HTR-8/SVneo (cell line): Measurements from ENCODE around the gene GCH1.

Source experiments
- DNase-seq: peaks from one replicate; pipeline ENCODE4 v3.0.0; 2011; ENCODE audit warnings: low spot score, mixed read lengths; ENCODE audit not compliant: insufficient read length
- FAIRE-seq: peaks from 2 replicates; lab custom pipeline; 2011; peaks lifted over from hg19 to GRCh38; lab: Jason Lieb, UNC

Gene GCH1

DNA sequence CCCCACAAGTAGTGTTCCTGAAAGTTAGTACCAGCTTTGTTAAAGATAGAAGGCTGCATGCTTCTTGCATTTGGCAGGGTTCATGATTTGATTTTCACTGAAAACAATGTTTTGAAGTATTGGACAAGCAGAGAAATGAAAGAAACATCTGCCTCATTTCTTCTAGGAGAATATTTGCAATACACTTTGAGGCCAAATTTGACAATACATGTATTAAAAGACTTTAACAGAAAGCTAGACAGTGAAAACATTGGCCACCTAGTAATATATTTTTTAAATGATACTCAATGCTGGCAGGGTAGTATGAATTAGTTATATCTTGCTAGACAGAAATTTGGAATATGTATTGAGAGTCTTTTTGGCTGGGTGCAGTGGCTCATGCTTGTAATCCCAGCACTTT is 68.5 kb downstream of the GCH1 start:
- FAIRE-seq: no peak
- no peak for DNase-seq

DNA sequence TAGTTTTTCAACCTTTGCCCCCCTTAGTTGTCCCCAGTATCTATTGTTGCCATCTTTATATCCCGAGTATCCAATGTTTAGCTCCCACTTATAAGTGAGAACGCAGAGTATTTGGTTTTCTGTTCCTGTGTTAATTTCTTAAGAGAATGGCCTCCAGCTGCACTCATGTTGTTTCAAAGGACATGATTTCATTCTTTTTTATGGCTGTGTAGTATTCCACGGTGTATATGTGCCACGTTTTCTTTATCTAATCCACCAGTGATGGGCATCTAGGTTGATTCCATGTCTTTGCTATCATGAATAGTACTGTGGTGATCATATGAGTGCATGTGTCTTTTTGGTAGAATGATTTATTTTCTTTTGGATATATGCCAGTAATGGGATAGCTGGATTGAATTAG is 72.0 kb downstream of the GCH1 start:
- DNase-seq (no peak), FAIRE-seq (no peak)

DNA sequence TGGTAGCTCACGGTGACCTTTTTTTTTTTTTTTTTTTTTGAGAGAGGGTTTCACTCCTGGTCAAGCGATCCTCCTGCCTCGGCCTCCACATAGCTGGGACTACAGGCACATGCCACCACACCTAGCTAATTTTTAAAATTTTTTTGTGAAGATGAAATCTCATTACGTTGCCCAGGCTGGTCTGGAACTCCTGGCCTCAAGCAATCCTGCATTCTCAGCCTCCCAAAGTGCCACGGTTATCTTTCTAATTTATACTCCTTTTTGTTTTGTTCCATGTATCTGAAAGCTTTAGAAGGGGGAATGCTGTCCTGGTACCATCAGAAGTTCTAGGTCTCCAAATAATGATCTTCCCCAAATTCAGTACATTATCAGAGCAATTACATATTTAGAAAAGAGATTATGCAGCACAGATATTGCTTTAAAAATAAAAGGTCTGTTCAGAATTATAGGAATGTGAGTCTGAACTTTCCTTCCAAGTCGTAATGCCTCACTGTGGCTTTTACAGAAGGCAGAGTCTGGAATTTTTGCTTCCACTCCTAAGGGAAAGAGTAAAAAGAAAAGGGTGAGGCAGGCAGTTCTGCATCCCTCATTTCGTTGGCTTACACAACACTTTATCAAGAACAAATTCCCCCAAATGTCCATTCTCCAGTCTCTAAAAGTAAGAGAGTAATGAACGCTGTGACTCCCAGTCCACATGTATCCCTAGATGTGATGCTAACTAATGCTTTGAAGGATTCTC is 73.0 kb downstream of the GCH1 start:
- DNase-seq (no peak), FAIRE-seq (peak; percentile 82)

DNA sequence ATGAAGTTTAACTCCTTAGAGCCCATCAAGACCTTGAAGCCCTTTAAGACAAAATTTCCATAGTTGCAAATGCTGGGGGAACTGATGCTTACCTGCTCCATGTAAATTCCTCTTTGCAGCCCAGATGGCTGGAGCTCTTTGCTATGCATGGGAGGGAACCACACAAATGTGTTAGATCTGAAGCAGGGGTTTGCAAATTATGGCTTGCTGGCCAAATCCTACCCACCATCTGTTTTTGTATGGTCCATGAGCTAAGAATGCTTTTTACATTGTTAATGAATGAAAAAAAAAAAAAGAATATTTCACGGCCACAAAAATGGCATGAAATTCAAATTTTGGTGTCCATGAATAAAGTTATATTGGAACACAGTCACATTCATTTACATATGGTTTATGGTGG is 74.6 kb downstream of the GCH1 start:
- DNase-seq (no peak), FAIRE-seq (no peak)

DNA sequence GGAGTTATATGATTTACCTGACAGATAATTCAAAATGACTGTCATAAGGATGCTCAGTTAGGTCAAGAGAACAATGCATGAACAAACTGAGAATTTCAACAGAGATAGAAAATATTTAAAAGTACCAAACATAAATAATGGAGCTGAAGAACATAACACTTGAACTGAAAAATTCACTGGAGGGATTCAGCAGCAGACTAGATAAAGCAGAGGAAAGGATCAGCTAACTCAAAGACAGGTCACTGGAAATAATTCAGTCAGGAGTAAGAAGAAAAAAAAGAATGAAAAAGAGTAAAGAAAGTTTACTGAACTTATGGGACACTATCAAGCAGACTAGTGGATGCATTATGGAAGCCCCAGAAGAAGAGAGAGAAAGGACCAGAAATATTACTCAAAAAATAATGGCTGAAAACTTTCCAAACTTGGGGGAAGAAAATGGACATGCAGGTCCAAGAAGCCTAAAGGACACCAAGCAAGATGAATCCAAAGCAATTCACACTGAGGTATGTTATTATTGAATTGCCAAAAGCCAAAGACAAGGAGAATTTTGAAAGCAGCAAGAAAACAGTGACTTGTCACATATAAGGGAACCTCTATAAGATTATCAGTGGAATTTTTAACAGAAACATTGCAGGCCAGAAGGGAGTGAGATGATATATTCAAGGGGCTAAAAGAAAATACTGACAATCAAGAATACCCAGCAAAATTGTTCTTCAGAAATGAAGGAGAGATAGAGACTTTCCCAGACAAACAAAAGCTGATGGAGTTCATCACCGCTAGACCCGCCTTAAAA is 78.7 kb downstream of the GCH1 start:
- peak; percentile 74 for FAIRE-seq
- no peak for DNase-seq

DNA sequence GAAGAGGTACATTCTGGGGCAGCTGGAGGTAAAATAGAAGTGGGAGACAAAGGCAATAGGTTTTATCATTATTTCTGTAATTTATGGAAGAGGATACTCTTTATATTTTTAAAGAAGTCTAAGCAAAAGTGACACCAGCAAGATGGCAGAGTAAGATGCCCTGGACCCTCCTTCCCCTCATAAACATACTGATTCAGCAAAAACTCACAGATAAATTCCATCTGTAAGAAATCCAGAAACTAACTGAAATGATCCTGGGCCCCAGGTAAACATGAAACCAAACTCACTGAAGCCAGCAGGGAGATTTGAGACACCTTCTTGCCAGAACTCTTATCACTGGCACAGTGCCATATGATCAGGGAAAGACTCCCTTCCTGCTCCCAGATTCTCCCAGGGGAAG is 79.9 kb downstream of the GCH1 start:
- FAIRE-seq (no peak), DNase-seq (no peak)

DNA sequence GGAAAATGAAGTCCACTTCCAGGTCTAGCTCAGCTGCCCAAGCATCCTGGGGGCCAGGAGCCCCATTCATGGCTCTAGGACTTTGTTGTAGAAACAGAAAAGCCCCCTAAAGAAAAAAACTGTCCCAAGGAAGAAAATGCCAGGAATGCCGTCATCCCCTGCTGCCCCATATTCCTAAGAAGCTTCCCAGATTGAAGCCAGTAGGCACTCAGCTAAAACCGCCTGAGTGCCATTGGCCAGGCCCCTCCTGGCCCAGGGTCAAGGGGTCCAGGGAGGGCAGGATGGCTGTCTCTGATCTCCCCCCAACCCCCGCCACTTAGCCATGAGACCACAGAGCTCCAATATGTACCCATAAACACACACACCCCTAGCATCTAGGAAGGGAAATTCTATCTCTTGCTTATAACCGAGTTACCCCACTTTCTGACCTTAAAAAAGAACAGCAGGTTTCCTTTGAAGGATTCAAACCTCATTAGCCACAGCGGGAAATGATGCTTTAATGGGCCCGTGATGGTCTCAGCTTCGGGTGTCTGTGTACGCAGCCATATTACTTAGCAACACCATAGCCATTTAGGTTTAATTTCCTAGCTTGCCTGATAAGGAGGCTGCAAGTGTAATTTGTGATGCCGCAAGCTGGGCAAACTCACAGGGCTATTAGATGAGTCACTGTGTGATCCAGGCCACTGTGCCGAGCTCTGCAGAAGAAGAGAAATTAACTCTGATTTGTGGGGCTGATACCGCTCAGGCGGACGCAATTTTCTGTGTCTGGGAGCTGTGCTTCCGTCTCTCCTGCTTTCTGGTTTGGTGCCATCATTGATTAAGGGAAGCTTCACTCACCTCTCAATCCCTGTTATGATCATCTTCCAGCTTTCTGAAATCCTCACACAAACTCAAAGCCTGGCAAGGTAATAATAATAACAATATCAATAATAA is 84.2 kb downstream of the GCH1 start:
- FAIRE-seq (peak; percentile 98), DNase-seq (peak; percentile 85)

DNA sequence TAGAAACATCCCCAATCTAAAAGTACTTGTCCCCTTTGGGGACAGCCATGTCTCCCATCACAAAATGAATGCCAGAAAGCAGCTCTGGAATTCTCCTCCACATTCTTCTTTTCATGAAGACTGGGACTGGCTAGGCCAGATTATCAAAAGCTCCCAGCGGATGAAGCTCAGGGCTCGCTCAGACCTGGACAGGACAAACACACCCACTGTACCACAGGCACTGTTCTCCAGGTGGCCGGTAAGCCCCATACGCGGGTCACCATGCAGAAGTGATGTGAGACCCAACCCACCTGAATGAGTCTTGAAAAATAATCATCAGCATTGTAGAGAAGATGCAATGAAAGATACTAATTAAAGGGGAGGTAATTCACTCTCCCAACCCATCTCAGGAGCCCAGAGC is 85.1 kb downstream of the GCH1 start:
- no peak for FAIRE-seq
- no peak for DNase-seq

DNA sequence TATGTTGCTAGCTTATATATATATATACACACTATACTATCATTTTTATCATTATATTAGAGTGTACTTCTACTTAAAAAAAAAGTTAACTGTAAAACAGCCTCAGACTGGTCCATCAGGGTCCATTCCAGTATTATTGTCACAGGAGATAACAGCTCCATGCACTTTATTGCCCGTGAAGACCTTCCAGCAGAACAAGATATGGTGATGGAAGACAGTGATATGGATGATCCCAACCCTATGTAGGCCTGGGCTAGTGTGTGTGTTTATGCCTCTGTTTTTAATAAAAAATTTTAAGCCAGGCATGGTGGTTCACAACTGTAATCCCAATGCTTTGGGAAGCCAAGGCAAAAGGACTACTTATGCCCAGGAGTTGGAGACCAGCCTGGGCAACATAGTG is 86.2 kb downstream of the GCH1 start:
- FAIRE-seq (no peak), DNase-seq (no peak)

DNA sequence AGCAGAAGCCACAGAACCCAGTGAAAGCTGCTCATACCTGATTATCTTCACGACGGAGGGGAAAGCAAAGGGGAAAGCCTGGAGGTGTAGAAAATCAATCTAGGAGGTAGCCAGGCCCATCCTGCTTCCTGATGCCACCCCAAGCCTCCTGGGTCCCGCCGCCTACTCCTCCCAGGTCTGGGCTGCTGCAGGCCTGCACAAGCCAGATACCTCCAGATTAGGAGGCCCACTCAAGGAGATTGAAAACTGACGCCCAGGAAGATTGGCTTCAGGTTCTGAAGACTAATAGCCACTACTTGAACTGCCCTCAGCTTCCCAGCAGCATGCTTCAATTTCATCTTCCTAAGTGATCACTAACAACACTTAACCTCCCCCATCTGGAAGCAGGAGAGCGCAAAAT is 87.1 kb downstream of the GCH1 start:
- DNase-seq (no peak), FAIRE-seq (peak; percentile 73)

DNA sequence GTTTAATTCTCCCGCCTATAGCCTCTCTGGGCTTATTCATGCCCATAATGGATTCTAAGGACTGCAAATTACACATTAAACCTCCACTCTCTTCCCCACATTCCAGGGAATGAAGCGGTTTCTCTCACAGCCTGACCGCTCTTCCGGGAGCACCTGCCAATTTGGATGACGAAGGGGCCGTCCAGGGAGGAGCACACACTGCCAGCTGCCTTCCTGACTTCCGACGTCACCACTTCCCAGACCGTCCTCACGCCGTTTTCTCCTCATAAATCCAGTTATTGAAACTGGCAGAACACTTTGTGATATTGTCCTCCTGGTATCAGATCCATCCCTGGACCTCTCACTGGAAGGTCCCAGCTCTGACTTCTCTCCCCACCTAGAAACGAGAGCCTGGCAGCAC is 87.6 kb downstream of the GCH1 start:
- DNase-seq: no peak
- FAIRE-seq: peak; percentile 64

DNA sequence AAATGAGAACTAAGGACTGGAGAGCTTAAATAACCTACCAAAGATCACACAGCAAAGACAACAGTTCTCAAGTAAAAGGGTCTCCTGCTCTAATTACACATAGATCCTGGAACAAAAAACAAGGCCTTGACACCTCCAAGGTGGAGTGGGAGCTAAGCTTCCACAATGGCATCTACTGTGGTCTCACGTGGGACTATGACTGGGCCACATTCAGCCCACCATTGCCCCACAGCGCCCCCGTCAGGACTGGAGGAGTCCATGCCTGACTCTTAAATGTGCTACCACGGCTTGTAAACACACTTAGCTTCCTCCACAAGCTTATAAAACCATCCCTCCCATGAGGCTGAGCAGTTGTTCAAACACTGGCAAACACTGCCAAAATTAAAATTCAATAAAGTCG is 88.5 kb downstream of the GCH1 start:
- DNase-seq: no peak

DNA sequence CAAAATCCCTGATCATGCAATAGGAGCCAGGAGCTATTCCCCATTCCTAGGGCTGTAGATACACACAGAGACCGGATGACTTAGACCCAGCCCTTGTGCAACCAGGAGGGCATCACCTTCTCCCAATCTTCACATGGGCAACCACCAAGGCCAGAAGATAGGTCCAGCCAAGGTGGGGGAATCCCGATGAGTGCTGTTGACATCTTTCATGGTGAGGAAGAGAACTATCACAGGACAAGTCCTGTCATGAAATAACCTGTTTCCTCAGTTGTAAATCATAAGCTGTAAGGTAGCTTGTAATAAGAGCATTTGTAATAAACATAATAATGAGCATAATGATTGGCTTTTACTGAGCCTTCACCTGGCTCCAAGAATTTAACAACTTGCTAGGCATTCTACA is 89.5 kb downstream of the GCH1 start:
- DNase-seq (no peak), FAIRE-seq (peak; percentile 81)

More for the DNA sequence above, 88.5 kb downstream of the GCH1 start:
- FAIRE-seq: peak; percentile 51

DNA sequence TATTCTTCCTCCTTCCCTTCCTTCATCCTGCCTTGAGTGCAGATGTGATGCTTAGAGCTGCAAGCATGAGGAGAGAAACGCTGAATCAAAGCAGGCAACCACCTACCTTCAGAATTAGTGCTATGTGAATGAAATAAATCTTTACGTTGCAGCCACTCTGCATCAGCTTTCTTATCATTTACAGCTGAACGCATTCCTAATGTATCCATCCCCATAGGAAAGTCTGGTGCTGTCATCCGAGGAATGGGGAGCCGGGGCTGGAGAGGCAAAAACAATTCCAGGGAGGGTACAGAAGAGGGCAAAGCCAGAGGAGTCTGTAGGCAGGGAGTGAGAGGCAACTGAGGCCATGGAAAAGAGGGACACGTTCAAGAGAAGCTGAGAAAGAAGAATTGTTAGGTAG is 90.0 kb downstream of the GCH1 start:
- peak; percentile 73 for FAIRE-seq
- no peak for DNase-seq

DNA sequence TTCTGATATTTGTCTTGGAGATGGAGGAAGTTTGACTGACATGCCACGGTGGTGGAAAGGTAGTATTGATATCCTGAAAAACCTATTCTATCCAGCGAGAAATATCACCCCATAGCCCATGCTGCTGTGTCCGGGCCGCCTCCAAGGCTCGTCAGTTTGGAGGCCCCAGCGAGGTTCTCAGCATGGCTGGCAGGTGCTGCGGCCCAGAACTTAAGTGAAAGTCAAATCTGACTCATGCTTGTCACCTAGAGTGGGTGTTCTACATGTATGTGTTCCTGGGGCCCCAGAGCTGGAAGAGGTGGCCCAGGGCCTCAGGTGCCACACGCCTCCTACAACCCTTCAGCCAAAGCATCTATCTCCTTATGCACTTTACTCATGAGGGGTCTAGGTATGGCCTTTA is 92.9 kb downstream of the GCH1 start:
- no peak for DNase-seq
- FAIRE-seq: no peak

DNA sequence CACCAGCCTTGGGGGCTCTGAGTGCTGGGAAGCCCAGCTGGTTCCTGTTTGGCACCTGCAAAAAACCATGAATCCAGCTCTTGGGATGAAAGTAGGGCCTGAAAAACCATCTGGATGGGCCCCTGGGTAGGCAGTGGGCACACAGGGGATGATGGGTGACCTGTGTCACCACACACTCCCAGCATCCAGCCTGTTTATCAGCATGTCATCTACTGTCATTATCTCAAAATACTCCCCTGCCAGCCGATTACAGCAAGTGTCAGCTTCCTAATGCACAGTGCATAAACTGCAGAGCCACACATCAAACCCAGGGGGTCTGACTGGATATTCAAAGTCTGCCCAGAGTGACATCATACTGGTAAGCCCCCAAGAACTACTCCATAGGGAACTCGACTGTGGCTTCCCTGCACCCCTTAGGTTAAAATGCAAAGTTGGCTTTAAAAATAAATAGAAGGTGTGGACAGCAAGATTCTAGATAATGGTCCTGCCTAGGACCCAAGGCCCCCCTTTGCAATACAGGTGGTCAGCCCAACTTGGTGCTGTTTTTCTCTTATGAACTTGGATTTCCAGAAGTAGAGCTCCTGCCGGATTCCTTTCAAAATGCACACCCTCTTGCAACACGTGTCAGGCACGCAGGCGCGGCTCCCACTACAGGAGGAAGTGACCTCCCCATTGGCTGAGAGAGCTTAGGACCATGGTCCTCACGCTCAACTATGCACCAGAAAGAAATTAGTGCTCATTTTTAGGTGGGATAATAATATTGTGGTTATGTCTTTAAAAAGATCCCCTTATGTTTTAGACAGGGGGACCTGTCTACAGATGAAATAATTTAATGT is 94.1 kb downstream of the GCH1 start:
- FAIRE-seq (no peak), DNase-seq (no peak)

DNA sequence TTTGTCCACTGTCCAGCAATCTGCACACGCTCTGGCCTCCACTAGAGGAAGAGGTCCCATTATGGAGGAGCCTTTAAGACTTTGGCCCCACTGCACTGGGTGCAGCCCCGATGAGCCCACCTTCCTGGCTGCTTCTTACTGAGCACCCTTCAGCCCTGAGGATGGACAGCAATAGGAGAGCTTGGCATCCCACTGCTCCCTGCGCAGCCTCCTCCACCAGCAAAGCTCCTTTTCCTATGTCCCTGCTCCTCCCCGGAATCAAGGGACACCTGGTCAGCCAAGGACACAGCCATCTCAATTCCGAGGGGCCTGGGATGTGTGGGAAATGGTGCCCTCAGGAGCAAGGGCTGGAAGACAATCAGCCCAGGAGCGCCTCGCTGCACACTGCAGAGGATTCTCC is 94.7 kb downstream of the GCH1 start:
- no peak for DNase-seq
- FAIRE-seq: no peak

DNA sequence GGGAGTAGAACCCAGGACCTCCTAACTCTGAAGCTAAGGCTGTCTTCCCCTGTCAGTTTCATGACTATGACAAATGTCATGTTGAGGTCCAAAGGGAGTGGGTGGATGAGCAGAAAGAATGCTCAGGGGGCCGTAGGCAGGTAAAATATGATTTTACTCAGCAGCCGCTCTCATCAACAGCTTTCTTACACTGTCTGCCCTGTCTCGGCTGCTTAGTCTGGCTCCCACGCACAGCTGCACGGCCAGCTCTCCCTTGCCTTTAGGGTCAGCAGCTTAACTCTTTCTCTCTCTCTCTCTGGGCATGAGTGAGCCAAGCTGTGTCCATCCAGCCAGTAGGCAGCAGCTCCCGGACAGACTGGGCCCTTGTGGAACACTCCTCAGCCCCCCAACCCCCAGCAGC is 95.2 kb downstream of the GCH1 start:
- no peak for FAIRE-seq
- DNase-seq: no peak

DNA sequence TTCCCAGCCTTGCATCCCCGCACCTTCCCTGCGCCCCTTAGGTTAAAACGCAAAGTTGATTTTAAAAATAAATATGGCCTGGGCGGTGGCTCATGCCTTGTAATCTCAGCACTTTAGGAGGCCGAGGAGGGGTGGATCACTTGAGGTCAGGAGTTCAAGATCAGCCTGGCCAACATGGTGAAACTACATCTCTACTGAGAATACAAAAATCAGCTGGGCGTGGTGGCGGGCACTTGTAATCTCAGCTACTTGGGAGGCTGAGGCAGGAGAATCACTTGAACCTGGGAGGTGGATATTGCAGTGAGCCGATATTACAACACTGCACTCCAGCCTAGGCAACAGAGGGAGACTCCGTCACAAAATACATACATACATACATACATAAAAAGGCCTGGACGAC is 96.0 kb downstream of the GCH1 start:
- no peak for FAIRE-seq
- no peak for DNase-seq
